ENCODE measurements around the gene CHRM4.
A peak's percentile ranks its signal among the peaks of the same experiment; 100 is the strongest.

CHRM4 gene

GRCh38 chr11:46414879-46415278 lies 23.3 kb upstream of the CHRM4 start:
- TF ChIP-seq EGR1 (IDR thresholded peaks at IDR 0.05) (no peak), CREB1 (IDR thresholded peaks at IDR 0.05; ENCODE audit: low read depth) (no peak), TCF12 (IDR thresholded peaks at IDR 0.05; ENCODE audit: low read depth) (no peak), TAF1 (IDR thresholded peaks at IDR 0.05; ENCODE audit: low read depth) (no peak), NFIC (IDR thresholded peaks at IDR 0.05) (no peak), USF1 (IDR thresholded peaks at IDR 0.05) (no peak), TEAD4 (IDR thresholded peaks at IDR 0.05) (no peak), EP300 (IDR thresholded peaks at IDR 0.05; ENCODE audit: borderline replicate concordance) (no peak), FOXM1 (IDR thresholded peaks at IDR 0.05; ENCODE audit: borderline replicate concordance, low read depth) (no peak), ZBTB7A (IDR thresholded peaks at IDR 0.05; ENCODE audit: low read depth) (no peak), RAD21 (IDR thresholded peaks at IDR 0.05; ENCODE audit: low read depth) (no peak), MAX (IDR thresholded peaks at IDR 0.05) (no peak), YY1 (IDR thresholded peaks at IDR 0.05; ENCODE audit: low read depth) (no peak), REST (IDR thresholded peaks at IDR 0.05; ENCODE audit: low read depth) (no peak)

- TF ChIP-seq NFIC (IDR thresholded peaks at IDR 0.05) (peak; percentile 49), YY1 (IDR thresholded peaks at IDR 0.05; ENCODE audit: low read depth) (no peak), MAX (IDR thresholded peaks at IDR 0.05) (no peak)
These were observed 22.9 kb upstream of the CHRM4 start for GRCh38 chr11:46414466-46414796.

GRCh38 chr11:46413760-46414465 lies 22.3 kb upstream of the CHRM4 start:
- no peak for TF ChIP-seq RAD21 (IDR thresholded peaks at IDR 0.05; ENCODE audit: low read depth)
- no peak for TF ChIP-seq USF1 (IDR thresholded peaks at IDR 0.05)
- no peak for TF ChIP-seq NFIC (IDR thresholded peaks at IDR 0.05)
- TF ChIP-seq TEAD4 (IDR thresholded peaks at IDR 0.05), result no peak
- no peak for TF ChIP-seq FOXM1 (IDR thresholded peaks at IDR 0.05; ENCODE audit: borderline replicate concordance, low read depth)

GRCh38 chr11:46410021-46410420 lies 18.4 kb upstream of the CHRM4 start:
- no peak for TF ChIP-seq USF1 (IDR thresholded peaks at IDR 0.05)
- TF ChIP-seq RAD21 (IDR thresholded peaks at IDR 0.05; ENCODE audit: low read depth), result peak; percentile 18

GRCh38 chr11:46408407-46408986 lies 16.9 kb upstream of the CHRM4 start:
- no peak for TF ChIP-seq TEAD4 (IDR thresholded peaks at IDR 0.05)
- no peak for TF ChIP-seq EGR1 (IDR thresholded peaks at IDR 0.05)
- TF ChIP-seq ZBTB7A (IDR thresholded peaks at IDR 0.05; ENCODE audit: low read depth), result no peak
- no peak for TF ChIP-seq NFIC (IDR thresholded peaks at IDR 0.05)
- no peak for TF ChIP-seq REST (IDR thresholded peaks at IDR 0.05; ENCODE audit: low read depth)
- no peak for TF ChIP-seq RAD21 (IDR thresholded peaks at IDR 0.05; ENCODE audit: low read depth)
- TF ChIP-seq USF1 (IDR thresholded peaks at IDR 0.05), result no peak
- TF ChIP-seq MAX (IDR thresholded peaks at IDR 0.05), result no peak
- TF ChIP-seq TAF1 (IDR thresholded peaks at IDR 0.05; ENCODE audit: low read depth), result no peak
- TF ChIP-seq FOXM1 (IDR thresholded peaks at IDR 0.05; ENCODE audit: borderline replicate concordance, low read depth), result no peak
- TF ChIP-seq EP300 (IDR thresholded peaks at IDR 0.05; ENCODE audit: borderline replicate concordance), result no peak
- TF ChIP-seq TCF12 (IDR thresholded peaks at IDR 0.05; ENCODE audit: low read depth), result no peak
- TF ChIP-seq YY1 (IDR thresholded peaks at IDR 0.05; ENCODE audit: low read depth), result no peak
- TF ChIP-seq CREB1 (IDR thresholded peaks at IDR 0.05; ENCODE audit: low read depth), result no peak
- no peak for TF ChIP-seq CEBPB (IDR thresholded peaks at IDR 0.05)
